GM18511 (cell line): ENCODE measurements around the gene NUDT16L1.
"Not testable (repeated sequence)": the region's sequence is repeated elsewhere in the genome, so short reads cannot be mapped to it uniquely, and the experiment has no call there.

Source experiments
- ATAC-seq: cut with Tn5 transposase; IDR thresholded peaks from one replicate; pipeline ENCODE4 v1.9.1; 2021; ENCODE audit warnings: mild to moderate bottlenecking, moderate library complexity; ENCODE audit not compliant: unreplicated experiment

NUDT16L1 gene

GRCh38 chr16:4713663-4714501, 20.5 kb downstream of the NUDT16L1 start:
- ATAC-seq, result no peak

GRCh38 chr16:4714996-4715395, 21.6 kb downstream of the NUDT16L1 start:
- no peak for ATAC-seq

- ATAC-seq, result no peak
These were observed 25.1 kb downstream of the NUDT16L1 start for GRCh38 chr16:4718466-4718865.

- no peak for ATAC-seq
These were observed 29.9 kb downstream of the NUDT16L1 start for GRCh38 chr16:4723071-4723767.

GRCh38 chr16:4724661-4725270, 31.4 kb downstream of the NUDT16L1 start:
- ATAC-seq, result no peak

- ATAC-seq, result no peak
These were observed 33.3 kb downstream of the NUDT16L1 start for GRCh38 chr16:4726616-4727015.

GRCh38 chr16:4728676-4729075, 35.3 kb downstream of the NUDT16L1 start:
- ATAC-seq, result no peak

- no peak for ATAC-seq
These were observed 36.5 kb downstream of the NUDT16L1 start for GRCh38 chr16:4729876-4730275.

- no peak for ATAC-seq
These were observed 39.9 kb downstream of the NUDT16L1 start for GRCh38 chr16:4733211-4733742.

- ATAC-seq, result peak; percentile 15
These were observed 40.3 kb downstream of the NUDT16L1 start for GRCh38 chr16:4733747-4734062.

- peak; percentile 84 for ATAC-seq
These were observed 40.8 kb downstream of the NUDT16L1 start, which contains the start of the genes ANKS3 and DNAAF8 for GRCh38 chr16:4734063-4734729. ANKS3 (minus strand) TSS chr16:4734271; CDS start chr16:4730149, 4,122 bp downstream. DNAAF8 (plus strand) TSS chr16:4734537; CDS start chr16:4736515, 1,978 bp downstream.

GRCh38 chr16:4734730-4735535, 41.6 kb downstream of the NUDT16L1 start:
- peak; percentile 75 for ATAC-seq

GRCh38 chr16:4736546-4736945, 43.2 kb downstream of the NUDT16L1 start:
- ATAC-seq, result no peak

- ATAC-seq, result no peak
These were observed 44.2 kb downstream of the NUDT16L1 start for GRCh38 chr16:4737545-4737944.

GRCh38 chr16:4738370-4738769, 45.0 kb downstream of the NUDT16L1 start:
- not testable (repeated sequence) for ATAC-seq

- ATAC-seq, result no peak
These were observed 50.0 kb downstream of the NUDT16L1 start for GRCh38 chr16:4743226-4743878.

GRCh38 chr16:4744555-4745273, 51.4 kb downstream of the NUDT16L1 start:
- ATAC-seq, result no peak

- no peak for ATAC-seq
These were observed 51.9 kb downstream of the NUDT16L1 start for GRCh38 chr16:4745274-4745569.
